ENCODE measurements around the gene ZC3H18.

The ZC3H18 gene

DNA sequence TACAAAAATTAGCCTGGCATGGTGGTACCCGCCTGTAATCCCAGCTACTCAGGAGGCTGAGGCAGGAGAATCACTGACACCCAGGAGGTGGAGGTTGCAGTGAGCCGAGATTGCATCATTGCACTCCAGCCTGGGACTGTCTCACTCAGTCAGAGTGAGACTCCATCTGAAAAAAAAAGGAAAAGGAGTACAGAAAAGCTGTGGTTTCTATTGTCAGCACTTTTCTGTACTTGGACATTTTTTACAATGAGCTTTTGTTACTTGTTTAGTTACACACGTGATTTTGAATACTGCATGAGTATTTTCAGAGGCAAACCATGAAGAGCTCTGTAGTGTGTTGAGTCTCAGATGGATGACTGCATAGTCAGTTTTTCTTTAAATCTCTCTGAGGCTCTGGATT, 26.3 kb downstream of the ZC3H18 start:
- Histone ChIP-seq H3K4me1 (ENCODE audit: control insufficient read depth in 2 of 2, insufficient read depth in 1 of 2, low read depth in 1 of 2, low read length in 2 of 2) (no peaks in the 10 kb centered on the region), H3K14ac (ENCODE audit: low read length) (no peak overlapping the region), H2BK15ac (ENCODE audit: low read length) (no peak overlapping the region), H3K4ac (ENCODE audit: low read length) (no peak overlapping the region), H2AK5ac (ENCODE audit: low read depth, low read length) (no peak overlapping the region), H3K27ac (replicated peaks; ENCODE audit: low read length) (no peak overlapping the region), H2AFZ (ENCODE audit: low read length) (no peak overlapping the region), H4K8ac (ENCODE audit: low read depth, low read length) (no peak overlapping the region), H2BK120ac (ENCODE audit: low read depth, low read length) (no peak overlapping the region), H4K91ac (ENCODE audit: low read depth, low read length, poor library complexity) (no peak overlapping the region), H3K27me3 (ENCODE audit: control insufficient read depth in 3 of 3, insufficient read depth in 3 of 3, low read depth in 1 of 3, low read length in 3 of 3) (no peaks in the 10 kb centered on the region), H3K9me3 (replicated peaks in 1 of 2; ENCODE audit: control insufficient read depth in 2 of 2, insufficient read depth in 1 of 2, low read depth in 1 of 2, low read length in 2 of 2) (no peaks in the 10 kb centered on the region), H3K79me1 (ENCODE audit: low read depth, low read length) (peaks cover 9% of the 10 kb centered on the region), H3K23ac (ENCODE audit: low read depth, low read length, poor library complexity) (no peak overlapping the region), H2BK12ac (ENCODE audit: low read length) (no peak overlapping the region), H3K9ac (ENCODE audit: low read depth, low read length, poor library complexity) (no peak overlapping the region), H3K4me3 (ENCODE audit: low read length in 2 of 2) (no peak overlapping the region), H3K18ac (ENCODE audit: low read length) (no peak overlapping the region), H3K4me2 (ENCODE audit: insufficient read depth, low read length, poor library complexity, severe bottlenecking) (no peak overlapping the region), H2BK5ac (ENCODE audit: low read length) (no peak overlapping the region), H3K36me3 (replicated peaks in 1 of 2; ENCODE audit: control insufficient read depth in 2 of 2, insufficient read depth in 2 of 2, low read length in 2 of 2) (peaks cover 49 to 81% of the 10 kb centered on the region in 2 donors)
- DNase-seq (ENCODE audit: low spot score) = no peak
- WGBS, 2 donors (ENCODE audit: extremely low coverage in 2 of 2, insufficient read length in 2 of 2, insufficient replicate concordance in 1 of 2) = no CpG with 5 or more reads among the region's 3 CpGs

DNA sequence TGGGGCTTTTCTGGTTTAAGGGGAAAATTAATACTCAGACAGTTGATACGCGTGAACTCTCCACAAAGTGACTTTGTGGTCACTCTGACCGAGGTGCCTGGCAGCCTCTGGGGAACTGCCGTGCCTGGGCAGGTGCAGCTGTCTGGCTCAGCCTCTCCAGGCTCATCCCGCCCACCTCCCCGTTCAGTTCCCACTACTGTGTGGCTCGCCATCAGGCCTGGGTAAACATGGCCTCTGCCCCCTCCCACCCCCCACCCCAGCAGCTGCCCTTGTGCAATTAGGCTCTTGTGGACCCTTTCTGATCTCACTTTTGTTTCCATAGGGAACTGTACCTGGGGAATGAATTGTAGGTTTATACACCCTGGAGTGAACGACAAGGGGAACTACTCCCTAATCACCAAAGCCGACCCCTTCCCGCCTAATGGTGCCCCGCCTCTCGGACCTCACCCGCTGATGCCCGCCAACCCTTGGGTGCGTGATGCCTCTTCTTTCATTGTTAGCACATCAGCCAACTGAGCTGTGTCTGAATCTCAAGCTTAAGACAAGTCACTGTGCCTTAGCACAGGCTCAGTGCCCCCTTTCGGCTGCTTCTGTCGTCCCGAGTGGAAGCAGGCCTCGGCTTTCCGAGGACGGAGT, 27.8 kb downstream of the ZC3H18 start:
- Histone ChIP-seq H2BK5ac (ENCODE audit: low read length) (no peak overlapping the region), H3K23ac (ENCODE audit: low read depth, low read length, poor library complexity) (no peak overlapping the region)

GRCh38 chr16:88599092-88599733, 29.0 kb downstream of the ZC3H18 start:
- no peak overlapping the region for H2BK5ac ChIP-seq (ENCODE audit: low read length)
- H4K91ac ChIP-seq (ENCODE audit: low read depth, low read length, poor library complexity) = no peak overlapping the region
- H3K4me2 ChIP-seq (ENCODE audit: insufficient read depth, low read length, poor library complexity, severe bottlenecking) = no peak overlapping the region
- no peaks in the 10 kb centered on the region for H3K27me3 ChIP-seq (ENCODE audit: control insufficient read depth in 3 of 3, insufficient read depth in 3 of 3, low read depth in 1 of 3, low read length in 3 of 3)
- peaks cover 9% of the 10 kb centered on the region for H3K79me1 ChIP-seq (ENCODE audit: low read depth, low read length)
- H2AK5ac ChIP-seq (ENCODE audit: low read depth, low read length) = no peak overlapping the region
- no peak overlapping the region for H3K14ac ChIP-seq (ENCODE audit: low read length)
- no peak overlapping the region for H3K18ac ChIP-seq (ENCODE audit: low read length)
- H4K8ac ChIP-seq (ENCODE audit: low read depth, low read length) = no peak overlapping the region
- H3K9ac ChIP-seq (ENCODE audit: low read depth, low read length, poor library complexity) = no peak overlapping the region
- peaks cover 0 to 5% of the 10 kb centered on the region in 2 donors for H3K9me3 ChIP-seq (replicated peaks in 1 of 2; ENCODE audit: control insufficient read depth in 2 of 2, insufficient read depth in 1 of 2, low read depth in 1 of 2, low read length in 2 of 2)
- H2AFZ ChIP-seq (ENCODE audit: low read length) = no peak overlapping the region
- H3K27ac ChIP-seq (replicated peaks; ENCODE audit: low read length) = no peak overlapping the region
- no peak overlapping the region for H2BK15ac ChIP-seq (ENCODE audit: low read length)
- H2BK120ac ChIP-seq (ENCODE audit: low read depth, low read length) = no peak overlapping the region
- H3K4me3 ChIP-seq (ENCODE audit: low read length in 2 of 2) = no peak overlapping the region
- no peak overlapping the region for H3K23ac ChIP-seq (ENCODE audit: low read depth, low read length, poor library complexity)
- H2BK12ac ChIP-seq (ENCODE audit: low read length) = no peak overlapping the region
- H3K4me1 ChIP-seq (ENCODE audit: control insufficient read depth in 2 of 2, insufficient read depth in 1 of 2, low read depth in 1 of 2, low read length in 2 of 2) = no peaks in the 10 kb centered on the region
- peaks cover 46 to 79% of the 10 kb centered on the region in 2 donors for H3K36me3 ChIP-seq (replicated peaks in 1 of 2; ENCODE audit: control insufficient read depth in 2 of 2, insufficient read depth in 2 of 2, low read length in 2 of 2)
- no peak overlapping the region for H3K4ac ChIP-seq (ENCODE audit: low read length)
- WGBS, 2 donors (ENCODE audit: extremely low coverage in 2 of 2, insufficient read length in 2 of 2, insufficient replicate concordance in 1 of 2) = no CpG with 5 or more reads among the region's 14 CpGs
- no peak for DNase-seq (ENCODE audit: low spot score)

More for the DNA sequence above, 27.8 kb downstream of the ZC3H18 start:
- Histone ChIP-seq H2AK5ac (ENCODE audit: low read depth, low read length) (no peak overlapping the region), H3K36me3 (replicated peaks in 1 of 2; ENCODE audit: control insufficient read depth in 2 of 2, insufficient read depth in 2 of 2, low read length in 2 of 2) (peaks cover 53 to 82% of the 10 kb centered on the region in 2 donors), H3K9me3 (replicated peaks in 1 of 2; ENCODE audit: control insufficient read depth in 2 of 2, insufficient read depth in 1 of 2, low read depth in 1 of 2, low read length in 2 of 2) (peaks cover 0 to 5% of the 10 kb centered on the region in 2 donors), H3K14ac (ENCODE audit: low read length) (no peak overlapping the region), H3K79me1 (ENCODE audit: low read depth, low read length) (peaks cover 12% of the 10 kb centered on the region), H2BK120ac (ENCODE audit: low read depth, low read length) (no peak overlapping the region), H3K4me2 (ENCODE audit: insufficient read depth, low read length, poor library complexity, severe bottlenecking) (no peak overlapping the region), H2BK15ac (ENCODE audit: low read length) (no peak overlapping the region), H4K91ac (ENCODE audit: low read depth, low read length, poor library complexity) (no peak overlapping the region), H3K9ac (ENCODE audit: low read depth, low read length, poor library complexity) (no peak overlapping the region), H2AFZ (ENCODE audit: low read length) (no peak overlapping the region), H4K8ac (ENCODE audit: low read depth, low read length) (no peak overlapping the region), H3K18ac (ENCODE audit: low read length) (no peak overlapping the region), H3K27me3 (ENCODE audit: control insufficient read depth in 3 of 3, insufficient read depth in 3 of 3, low read depth in 1 of 3, low read length in 3 of 3) (no peaks in the 10 kb centered on the region), H3K4ac (ENCODE audit: low read length) (no peak overlapping the region), H2BK12ac (ENCODE audit: low read length) (no peak overlapping the region), H3K4me3 (ENCODE audit: low read length in 2 of 2) (no peak overlapping the region), H3K27ac (replicated peaks; ENCODE audit: low read length) (no peak overlapping the region), H3K4me1 (ENCODE audit: control insufficient read depth in 2 of 2, insufficient read depth in 1 of 2, low read depth in 1 of 2, low read length in 2 of 2) (no peaks in the 10 kb centered on the region)
- WGBS, 2 donors (ENCODE audit: extremely low coverage in 2 of 2, insufficient read length in 2 of 2, insufficient replicate concordance in 1 of 2) = no CpG with 5 or more reads among the region's 21 CpGs
- no peak for DNase-seq (ENCODE audit: low spot score)

GRCh38 chr16:88599825-88600538, 29.8 kb downstream of the ZC3H18 start:
- no peak overlapping the region for H3K4ac ChIP-seq (ENCODE audit: low read length)
- WGBS, 2 donors (ENCODE audit: extremely low coverage in 2 of 2, insufficient read length in 2 of 2, insufficient replicate concordance in 1 of 2) = no CpG with 5 or more reads among the region's 25 CpGs
- H2AK5ac ChIP-seq (ENCODE audit: low read depth, low read length) = no peak overlapping the region
- H3K27me3 ChIP-seq (ENCODE audit: control insufficient read depth in 3 of 3, insufficient read depth in 3 of 3, low read depth in 1 of 3, low read length in 3 of 3) = no peaks in the 10 kb centered on the region
- DNase-seq (ENCODE audit: low spot score) = no peak
- H2BK120ac ChIP-seq (ENCODE audit: low read depth, low read length) = no peak overlapping the region
- H3K9ac ChIP-seq (ENCODE audit: low read depth, low read length, poor library complexity) = no peak overlapping the region
- no peak overlapping the region for H2BK12ac ChIP-seq (ENCODE audit: low read length)
- no peak overlapping the region for H2AFZ ChIP-seq (ENCODE audit: low read length)
- no peak overlapping the region for H3K23ac ChIP-seq (ENCODE audit: low read depth, low read length, poor library complexity)
- H3K4me1 ChIP-seq (ENCODE audit: control insufficient read depth in 2 of 2, insufficient read depth in 1 of 2, low read depth in 1 of 2, low read length in 2 of 2) = no peaks in the 10 kb centered on the region
- H4K8ac ChIP-seq (ENCODE audit: low read depth, low read length) = no peak overlapping the region
- H3K79me1 ChIP-seq (ENCODE audit: low read depth, low read length) = peaks cover 9% of the 10 kb centered on the region
- H4K91ac ChIP-seq (ENCODE audit: low read depth, low read length, poor library complexity) = no peak overlapping the region
- peaks cover 44 to 80% of the 10 kb centered on the region in 2 donors for H3K36me3 ChIP-seq (replicated peaks in 1 of 2; ENCODE audit: control insufficient read depth in 2 of 2, insufficient read depth in 2 of 2, low read length in 2 of 2)
- no peak overlapping the region for H3K27ac ChIP-seq (replicated peaks; ENCODE audit: low read length)
- no peak overlapping the region for H2BK15ac ChIP-seq (ENCODE audit: low read length)
- no peak overlapping the region for H3K14ac ChIP-seq (ENCODE audit: low read length)
- no peak overlapping the region for H2BK5ac ChIP-seq (ENCODE audit: low read length)
- H3K9me3 ChIP-seq (replicated peaks in 1 of 2; ENCODE audit: control insufficient read depth in 2 of 2, insufficient read depth in 1 of 2, low read depth in 1 of 2, low read length in 2 of 2) = peaks cover 0 to 5% of the 10 kb centered on the region in 2 donors
- no peak overlapping the region for H3K4me2 ChIP-seq (ENCODE audit: insufficient read depth, low read length, poor library complexity, severe bottlenecking)
- H3K4me3 ChIP-seq (ENCODE audit: low read length in 2 of 2) = no peak overlapping the region
- H3K18ac ChIP-seq (ENCODE audit: low read length) = no peak overlapping the region

Data from neuronal stem cell (in vitro differentiated cells).